Measurements from ENCODE around the gene CSMD2.
"Not testable (repeated sequence)": the region's sequence is repeated elsewhere in the genome, so short reads cannot be mapped to it uniquely, and the experiment has no call there.

Gene CSMD2

GRCh38 chr1:33516428-33516827 is 648.6 kb downstream of the CSMD2 start:
- no peak for DNase-seq

GRCh38 chr1:33515607-33516006 is 649.4 kb downstream of the CSMD2 start:
- DNase-seq: no peak

GRCh38 chr1:33515112-33515511 is 649.9 kb downstream of the CSMD2 start:
- DNase-seq: no peak

- no peak for DNase-seq
These were observed 652.6 kb downstream of the CSMD2 start for GRCh38 chr1:33512226-33513011.

GRCh38 chr1:33509276-33509675 is 655.8 kb downstream of the CSMD2 start:
- DNase-seq: not testable (repeated sequence)

- DNase-seq: no peak
These were observed 656.9 kb downstream of the CSMD2 start for GRCh38 chr1:33508151-33508550.

GRCh38 chr1:33507661-33508060 is 657.4 kb downstream of the CSMD2 start:
- DNase-seq: no peak

- no peak for DNase-seq
These were observed 661.5 kb downstream of the CSMD2 start for GRCh38 chr1:33503506-33503905.

- DNase-seq: no peak
These were observed 662.3 kb downstream of the CSMD2 start for GRCh38 chr1:33502726-33503125.

- no peak for DNase-seq
These were observed 663.3 kb downstream of the CSMD2 start for GRCh38 chr1:33501774-33502173.

GRCh38 chr1:33501309-33501708 is 663.7 kb downstream of the CSMD2 start:
- no peak for DNase-seq

- DNase-seq: no peak
These were observed 664.5 kb downstream of the CSMD2 start for GRCh38 chr1:33500547-33500946.

- DNase-seq: no peak
These were observed 667.6 kb downstream of the CSMD2 start for GRCh38 chr1:33497410-33497809.

- DNase-seq: no peak
These were observed 670.1 kb downstream of the CSMD2 start for GRCh38 chr1:33494929-33495328.

- no peak for DNase-seq
These were observed 676.4 kb downstream of the CSMD2 start for GRCh38 chr1:33488624-33489023.

- no peak for DNase-seq
These were observed 682.6 kb downstream of the CSMD2 start for GRCh38 chr1:33482412-33482811.

GRCh38 chr1:33477451-33477850 is 687.6 kb downstream of the CSMD2 start:
- no peak for DNase-seq

GRCh38 chr1:33473900-33474299 is 691.1 kb downstream of the CSMD2 start:
- no peak for DNase-seq

- peak; percentile 79 to 81 for DNase-seq
These were observed 692.6 kb downstream of the CSMD2 start, which contains the start of gene ZSCAN20 for GRCh38 chr1:33472269-33472980. Gene ZSCAN20 (plus strand): TSS chr1:33472645. CDS start chr1:33479289, 6,644 bp downstream.

GRCh38 chr1:33471416-33471815 is 693.6 kb downstream of the CSMD2 start:
- no peak for DNase-seq

- peak; percentile 35 to 49 for DNase-seq
These were observed 694.5 kb downstream of the CSMD2 start for GRCh38 chr1:33470495-33471012.

- no peak for DNase-seq
These were observed 695.3 kb downstream of the CSMD2 start for GRCh38 chr1:33469691-33470090.

- no peak for DNase-seq
These were observed 696.1 kb downstream of the CSMD2 start for GRCh38 chr1:33468967-33469366.

GRCh38 chr1:33468531-33468930 is 696.5 kb downstream of the CSMD2 start:
- DNase-seq: no peak
